GM04504 (cell line): ENCODE results near the gene FAH.

ENCODE experiments used
- DNase-seq: peaks from one replicate; pipeline ENCODE4 v3.0.0-alpha.2; 2012; ENCODE audit warnings: low read depth

FAH gene

GRCh38 chr15:80201256-80202015 is 48.6 kb downstream of the FAH start:
- DNase-seq, result no peak

- no peak for DNase-seq
Measured at GRCh38 chr15:80202016-80202315, 49.2 kb downstream of the FAH start.

- DNase-seq, result no peak
Measured at GRCh38 chr15:80202641-80203360, 50.0 kb downstream of the FAH start.

- DNase-seq, result no peak
Measured at GRCh38 chr15:80203361-80203885, 50.6 kb downstream of the FAH start.

GRCh38 chr15:80204231-80204630 is 51.4 kb downstream of the FAH start:
- DNase-seq, result no peak

GRCh38 chr15:80207887-80208286 is 55.1 kb downstream of the FAH start:
- DNase-seq, result no peak

GRCh38 chr15:80208758-80209734 is 56.2 kb downstream of the FAH start:
- DNase-seq, result no peak

GRCh38 chr15:80210611-80211573 is 58.1 kb downstream of the FAH start:
- no peak for DNase-seq

- no peak for DNase-seq
Measured at GRCh38 chr15:80211976-80212375, 59.2 kb downstream of the FAH start.

- DNase-seq, result no peak
Measured at GRCh38 chr15:80214910-80215309, 62.1 kb downstream of the FAH start.

- DNase-seq, result no peak
Measured at GRCh38 chr15:80216141-80216540, 63.3 kb downstream of the FAH start.

GRCh38 chr15:80216911-80217310 is 64.1 kb downstream of the FAH start:
- no peak for DNase-seq

GRCh38 chr15:80217327-80217900 is 64.6 kb downstream of the FAH start:
- DNase-seq, result no peak

- no peak for DNase-seq
Measured at GRCh38 chr15:80219955-80220354, 67.2 kb downstream of the FAH start.

- DNase-seq, result no peak
Measured at GRCh38 chr15:80228959-80229610, 76.3 kb downstream of the FAH start.

GRCh38 chr15:80231371-80231770 is 78.6 kb downstream of the FAH start:
- DNase-seq, result no peak

- no peak for DNase-seq
Measured at GRCh38 chr15:80233581-80233980, 80.8 kb downstream of the FAH start.

GRCh38 chr15:80234883-80235282 is 82.1 kb downstream of the FAH start:
- DNase-seq, result no peak
